GM23338 (cell line): ENCODE measurements around the gene PHF23. TPM values are rescaled to one million over a fixed set of nuclear protein-coding genes. Genes with fewer than 3 reads are reported as not detected.

Experiments
- ATAC-seq: fragments of 200-7000 bp; cut with Tn5 transposase; 3 replicates; pipeline ENCODE4 v1.9.1; 2020
- DNase-seq: peaks from one replicate; pipeline ENCODE4 v3.0.0-alpha.2; 2015; ENCODE audit warnings: low spot score
- H2AFZ ChIP-seq: fragments of 200-600 bp; sonication (generic); 2 replicates; pipeline ENCODE4 v1.8.0; 2016; ENCODE audit warnings: antibody characterized with exemption, mild to moderate bottlenecking, moderate library complexity
- H3F3A ChIP-seq: fragments of 200-600 bp; sonication (generic); replicated peaks from 2 replicates; pipeline ENCODE4 v1.8.0; 2017; ENCODE audit warnings: antibody characterized with exemption, mixed run types, low read depth
- H3K27ac ChIP-seq: fragments of 200-600 bp; sonication (generic); 2 replicates; pipeline ENCODE4 v1.6.1; 2016; ENCODE audit warnings: low read depth
- H3K27me3 ChIP-seq: fragments of 200-600 bp; sonication (generic); 2 replicates; pipeline ENCODE4 v1.8.0; 2016; ENCODE audit warnings: mild to moderate bottlenecking, mixed run types, moderate library complexity; ENCODE audit not compliant: insufficient read depth
- H3K36me3 ChIP-seq: fragments of 200-600 bp; sonication (generic); 2 replicates; pipeline ENCODE4 v1.8.0; 2016; ENCODE audit warnings: mild to moderate bottlenecking; ENCODE audit not compliant: insufficient read depth
- H3K4me1 ChIP-seq: fragments of 200-600 bp; sonication (generic); 2 replicates; pipeline ENCODE4 v1.8.0; 2016; ENCODE audit warnings: mild to moderate bottlenecking, moderate library complexity; ENCODE audit not compliant: insufficient read depth
- H3K4me2 ChIP-seq: fragments of 200-600 bp; sonication (generic); 2 replicates; pipeline ENCODE4 v1.7.1; 2017; ENCODE audit warnings: mixed run types
- H3K4me3 ChIP-seq: fragments of 200-600 bp; sonication (generic); 2 replicates; pipeline ENCODE4 v1.6.1; 2016; ENCODE audit warnings: mixed run types
- H3K79me2 ChIP-seq: fragments of 200-600 bp; sonication (generic); replicated peaks from 2 replicates; pipeline ENCODE4 v1.8.0; 2017; ENCODE audit warnings: mild to moderate bottlenecking; ENCODE audit not compliant: insufficient read depth
- H3K9me2 ChIP-seq: fragments of 200-600 bp; sonication (generic); 2 replicates; pipeline ENCODE4 v1.8.0; 2017; ENCODE audit not compliant: insufficient read depth
- H4K20me1 ChIP-seq: fragments of 200-600 bp; sonication (generic); replicated peaks from 2 replicates; pipeline ENCODE4 v1.8.0; 2017; ENCODE audit warnings: mild to moderate bottlenecking; ENCODE audit not compliant: insufficient read depth
- H3K27ac Mint-ChIP-seq: 2 replicates; pipeline ENCODE4 v1.8.0; 2020; ENCODE audit warnings: inconsistent platforms, mild to moderate bottlenecking, moderate library complexity, mixed read lengths
- H3K27me3 Mint-ChIP-seq: 3 replicates; pipeline ENCODE4 v1.8.0; 2022; ENCODE audit warnings: low read depth, mild to moderate bottlenecking, moderate library complexity, mixed read lengths, inconsistent platforms; ENCODE audit not compliant: insufficient read depth, poor library complexity
- H3K36me3 Mint-ChIP-seq: 3 replicates; pipeline ENCODE4 v1.8.0; 2021; ENCODE audit warnings: low read depth, mild to moderate bottlenecking, inconsistent platforms, moderate library complexity, mixed read lengths
- H3K4me1 Mint-ChIP-seq: 3 replicates; pipeline ENCODE4 v1.8.0; 2020; ENCODE audit warnings: mild to moderate bottlenecking, inconsistent platforms, mixed read lengths
- H3K4me3 Mint-ChIP-seq: 3 replicates; pipeline ENCODE4 v1.8.0; 2021; ENCODE audit warnings: moderate library complexity, mild to moderate bottlenecking, inconsistent platforms, mixed read lengths
- H3K9me3 Mint-ChIP-seq: 3 replicates; pipeline ENCODE4 v1.8.0; 2020; ENCODE audit warnings: moderate library complexity, mild to moderate bottlenecking, inconsistent platforms, mixed read lengths
- CREB1 ChIP-seq: fragments of 250-450 bp; sonication (Bioruptor Pico); IDR thresholded peaks from 2 replicates; pipeline ENCODE4 v1.5.0; 2020; ENCODE audit warnings: low read depth, mild to moderate bottlenecking, moderate library complexity
- CTCF ChIP-seq, 2 experiments: fragments of 200-600 bp in 1 of 2; sonication (generic) in 1 of 2; conservative IDR thresholded peaks; 2 replicates each; pipeline versions ENCODE4 v1.5.1 to v1.6.1; 2016 to 2017; ENCODE audit warnings: antibody characterized with exemption in 2 of 2, low read depth in 2 of 2, mild to moderate bottlenecking in 2 of 2, moderate library complexity in 1 of 2
- EZH2 ChIP-seq: fragments of 200-600 bp; sonication (generic); IDR thresholded peaks from one replicate; pipeline ENCODE4 v1.8.0; 2017; ENCODE audit warnings: antibody characterized with exemption, mild to moderate bottlenecking, low read depth; ENCODE audit not compliant: unreplicated experiment
- EZH2phosphoT487 ChIP-seq: fragments of 200-600 bp; sonication (generic); IDR thresholded peaks from one replicate; pipeline ENCODE4 v1.8.1; 2018; ENCODE audit warnings: antibody characterized with exemption; ENCODE audit not compliant: unreplicated experiment
- NANOG ChIP-seq: IDR thresholded peaks from 2 replicates; pipeline ENCODE4 v1.6.1; 2016; ENCODE audit warnings: antibody characterized with exemption, borderline replicate concordance
- POLR2AphosphoS5 ChIP-seq: IDR thresholded peaks from 2 replicates; pipeline ENCODE4 v1.6.1; 2016; ENCODE audit warnings: antibody characterized with exemption, low read depth
- polyA plus RNA-seq: library from polyadenylated mRNA; unstranded; fragments of >200 nt; fragmentation: Nextera tagmentation; extraction: Ambion mirVana; gene quantifications from 2 replicates; pipeline ENCODE4 v1.2.1, GENCODE V29; 2016
- total RNA-seq: library from RNA; depleted of rRNA; stranded (reverse); fragments of >200 nt; shearing (Covaris generic); gene quantifications from 2 replicates; pipeline ENCODE4 v1.2.3, GENCODE V29; 2014
- TF ChIP-seq, protein P1 (sequence below): IDR thresholded peaks from 2 replicates; pipeline ENCODE4 v1.6.1; 2016; ENCODE audit warnings: antibody characterized with exemption

Gene PHF23
- total and polyA plus RNA-seq, 2 experiments from 2014 or later = 35.4 to 51.0 TPM

DNA sequence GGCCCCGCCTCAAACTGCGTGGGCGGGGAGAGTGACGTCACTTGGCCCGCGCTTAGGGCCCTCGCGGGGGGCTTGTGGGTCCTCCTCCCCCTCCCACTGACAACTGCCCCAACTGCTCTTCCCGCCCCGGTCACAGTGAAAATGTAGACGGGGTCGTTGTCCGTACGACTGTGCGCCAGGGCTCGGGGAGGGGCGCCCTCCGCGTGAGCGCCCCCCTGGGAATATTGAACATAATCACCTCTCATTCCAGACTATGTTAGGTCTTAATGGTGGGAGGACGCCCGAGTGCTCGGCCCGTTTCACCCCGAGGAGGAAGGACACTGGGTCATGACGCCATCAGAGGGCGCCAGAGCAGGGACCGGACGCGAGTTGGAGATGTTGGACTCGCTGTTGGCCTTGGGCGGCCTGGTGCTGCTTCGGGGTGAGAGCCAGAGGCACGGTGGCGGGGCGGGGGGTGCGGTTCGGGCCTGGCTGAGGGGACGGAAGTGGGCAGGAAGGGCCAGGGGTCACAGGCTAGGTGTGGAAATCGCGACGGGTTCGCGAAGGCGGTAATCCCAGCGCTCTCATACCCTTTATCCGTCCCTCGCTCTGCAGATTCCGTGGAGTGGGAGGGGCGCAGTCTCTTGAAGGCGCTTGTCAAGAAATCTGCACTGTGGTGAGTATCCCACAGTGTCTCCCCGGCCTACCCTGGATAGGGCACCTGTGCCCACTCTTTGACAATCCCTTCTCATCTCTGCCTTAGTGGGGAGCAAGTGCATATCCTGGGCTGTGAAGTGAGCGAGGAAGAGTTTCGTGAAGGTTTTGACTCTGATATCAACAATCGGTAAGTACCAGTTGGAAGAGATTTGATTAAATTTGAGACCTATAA, 13.2 kb upstream of the PHF23 start, which contains the start of gene ELP5:
Gene ELP5 (plus strand): TSS at position 40 of the 868 bp plus-strand sequence. CDS start 336 bp downstream, at position 376.
- Mint-ChIP-seq H3K9me3 (peaks cover 3% of the 10 kb centered on the region; the same call in 2 of the 3 replicates), H3K4me3 (peak within 1 kb of the TSS; percentile 91), H3K27ac (peak within 1 kb of the TSS; percentile 100), H3K36me3 (peaks cover 45% of the 10 kb centered on the region), H3K4me1 (peaks cover 28% of the 10 kb centered on the region), H3K27me3 (peaks cover 18% of the 10 kb centered on the region)
- no peak for TF ChIP-seq EZH2phosphoT487
- TF ChIP-seq, protein P1, sequence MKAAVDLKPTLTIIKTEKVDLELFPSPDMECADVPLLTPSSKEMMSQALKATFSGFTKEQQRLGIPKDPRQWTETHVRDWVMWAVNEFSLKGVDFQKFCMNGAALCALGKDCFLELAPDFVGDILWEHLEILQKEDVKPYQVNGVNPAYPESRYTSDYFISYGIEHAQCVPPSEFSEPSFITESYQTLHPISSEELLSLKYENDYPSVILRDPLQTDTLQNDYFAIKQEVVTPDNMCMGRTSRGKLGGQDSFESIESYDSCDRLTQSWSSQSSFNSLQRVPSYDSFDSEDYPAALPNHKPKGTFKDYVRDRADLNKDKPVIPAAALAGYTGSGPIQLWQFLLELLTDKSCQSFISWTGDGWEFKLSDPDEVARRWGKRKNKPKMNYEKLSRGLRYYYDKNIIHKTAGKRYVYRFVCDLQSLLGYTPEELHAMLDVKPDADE = peak; percentile 52; the same call in 1 of the 2 replicates
- TF ChIP-seq EZH2 = no peak
- TF ChIP-seq CTCF (conservative IDR thresholded peaks at IDR 0.05; ENCODE audit: low read depth in 2 of 2) = peak; percentile 7 to 59; a peak in 2 of 4 replicates
- peak; percentile 91 for TF ChIP-seq POLR2AphosphoS5
- peak; percentile 94 for TF ChIP-seq CREB1 (CRISPR knock-in tag)
- H3K9me2 ChIP-seq = no peaks in the 10 kb centered on the region
- DNase-seq (peak; percentile 97), ATAC-seq (peak; percentile 70)
- H3K27ac ChIP-seq = peak within 1 kb of the TSS; percentile 96
- H3K4me2 ChIP-seq = peak within 1 kb of the TSS; percentile 98
- H3K79me2 ChIP-seq = peaks cover 53% of the 10 kb centered on the region
- H3K27me3 ChIP-seq = no peaks in the 10 kb centered on the region
- peaks cover 13% of the 10 kb centered on the region for H3K36me3 ChIP-seq
- H3K4me3 ChIP-seq = peak within 1 kb of the TSS; percentile 65
- H3K4me1 ChIP-seq = peaks cover 15% of the 10 kb centered on the region
- H4K20me1 ChIP-seq = peaks cover 32% of the 10 kb centered on the region
- H3F3A ChIP-seq = peaks cover 15% of the 10 kb centered on the region; the same call in 1 of the 2 replicates
- H2AFZ ChIP-seq = peak within 1 kb of the TSS; percentile 44; the same call in 1 of the 2 replicates

DNA sequence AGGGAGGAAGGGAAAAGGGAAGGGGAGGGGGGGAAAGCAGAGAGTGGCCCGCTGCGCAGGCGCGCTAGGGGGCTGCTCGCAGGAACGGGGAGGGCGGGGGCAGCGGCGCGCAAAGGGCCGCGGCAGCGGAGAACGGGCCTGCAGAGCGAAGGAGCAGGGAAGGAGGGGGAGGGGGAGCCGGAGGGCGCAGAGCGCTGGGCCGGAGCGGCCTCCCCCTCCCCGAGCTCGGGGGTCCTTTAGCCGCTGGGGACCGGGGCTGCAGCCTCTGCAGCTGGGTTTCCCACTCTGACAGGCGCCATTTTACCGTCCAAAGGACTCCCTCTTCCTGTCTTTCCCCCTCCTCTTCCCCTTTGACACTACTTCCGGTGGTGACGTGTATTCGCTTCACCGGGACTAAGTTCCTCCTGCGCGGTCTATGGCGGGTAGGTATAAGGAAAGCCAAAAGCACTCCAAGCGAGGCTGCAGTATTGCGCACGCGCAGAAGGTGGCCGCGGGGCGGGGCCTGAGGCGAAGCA, 12.5 kb upstream of the PHF23 start, which contains the start of gene CTDNEP1:
Gene CTDNEP1 (minus strand): TSS at position 74 of the 515 bp plus-strand sequence. CDS start 438 bp downstream, outside the sequence.
- Mint-ChIP-seq H3K9me3 (peaks cover 3% of the 10 kb centered on the region; the same call in 2 of the 3 replicates), H3K27ac (peak within 1 kb of the TSS; percentile 100), H3K27me3 (peaks cover 14% of the 10 kb centered on the region), H3K4me3 (peak within 1 kb of the TSS; percentile 91), H3K36me3 (peaks cover 43% of the 10 kb centered on the region), H3K4me1 (peaks cover 31% of the 10 kb centered on the region)
- peak within 1 kb of the TSS; percentile 96 for H3K27ac ChIP-seq
- ATAC-seq (peak; percentile 89), DNase-seq (peak; percentile 98)
- H3K27me3 ChIP-seq = no peaks in the 10 kb centered on the region
- H3K4me3 ChIP-seq = peak within 1 kb of the TSS; percentile 65
- TF ChIP-seq NANOG = no peak
- TF ChIP-seq, protein P1 = peak; percentile 63; the same call in 1 of the 2 replicates
- H4K20me1 ChIP-seq = peaks cover 32% of the 10 kb centered on the region
- no peaks in the 10 kb centered on the region for H3K9me2 ChIP-seq
- peaks cover 60% of the 10 kb centered on the region for H3K79me2 ChIP-seq
- H3K4me1 ChIP-seq = peaks cover 17% of the 10 kb centered on the region
- H2AFZ ChIP-seq = peak within 1 kb of the TSS; percentile 44; the same call in 1 of the 2 replicates
- peaks cover 15% of the 10 kb centered on the region; the same call in 1 of the 2 replicates for H3F3A ChIP-seq
- peaks cover 13% of the 10 kb centered on the region for H3K36me3 ChIP-seq
- H3K4me2 ChIP-seq = peak within 1 kb of the TSS; percentile 98
